Retinal pigment epithelial cell (primary cell): ENCODE measurements around the gene KMT2C.
"Not testable (repeated sequence)": the region's sequence is repeated elsewhere in the genome, so short reads cannot be mapped to it uniquely, and the experiment has no call there.

Experiments used
- DNase-seq: peaks from one replicate; pipeline ENCODE4 v3.0.0-alpha.2; 2010; ENCODE audit warnings: low read depth
- H3K4me3 ChIP-seq: 2 replicates; pipeline ENCODE4 v1.5.1; 2011; ENCODE audit warnings: mild to moderate bottlenecking, low read length, control low read depth, moderate library complexity
- TF ChIP-seq, protein P1 (sequence below): conservative IDR thresholded peaks from 2 replicates; pipeline ENCODE4 v1.5.1; 2011; ENCODE audit warnings: low read depth, low read length, control low read depth, inconsistent platforms

Gene KMT2C

DNA sequence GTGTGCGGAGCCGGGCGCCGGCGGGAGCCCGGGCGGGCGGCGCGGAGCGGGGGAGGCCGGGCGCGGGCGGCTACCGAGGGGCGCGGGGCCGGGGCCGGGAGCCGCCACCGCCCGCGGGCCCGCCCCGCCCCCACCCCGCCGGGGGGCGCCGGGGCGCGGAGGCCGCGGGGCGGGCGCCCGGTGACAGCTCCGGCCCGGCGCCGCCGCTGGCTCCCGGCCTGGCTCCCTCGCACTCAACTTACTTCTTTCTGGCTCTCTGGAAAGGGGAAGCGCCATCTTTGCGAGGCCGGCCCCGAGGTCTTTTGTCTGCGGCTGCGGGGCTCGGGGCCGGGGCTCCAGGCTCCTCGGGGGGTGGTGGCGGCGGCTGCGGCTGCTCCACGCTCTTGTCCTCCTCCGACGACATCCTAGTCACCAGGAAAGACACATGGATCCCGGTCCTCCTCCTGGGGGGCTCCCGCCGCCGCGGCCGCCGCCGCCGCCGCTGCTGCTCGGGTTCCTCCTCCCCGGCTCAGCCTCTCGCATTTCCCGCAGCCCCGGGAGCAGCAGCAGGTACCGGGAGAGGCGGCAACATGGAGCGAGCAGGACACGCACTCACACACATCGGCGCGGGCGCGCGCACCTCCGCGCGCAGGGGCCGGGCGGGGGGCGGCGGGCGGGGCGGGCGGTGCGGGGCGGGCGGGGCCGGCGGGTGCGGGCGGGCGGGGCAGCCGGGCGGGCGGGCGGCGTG lies at the start of gene KMT2C:
KMT2C (minus strand) TSS at position 620 of the 727 bp plus-strand sequence; CDS start at position 403, 217 bp downstream.
- DNase-seq, result no peak
- peak within 1 kb of the TSS; percentile 73 for H3K4me3 ChIP-seq

DNA sequence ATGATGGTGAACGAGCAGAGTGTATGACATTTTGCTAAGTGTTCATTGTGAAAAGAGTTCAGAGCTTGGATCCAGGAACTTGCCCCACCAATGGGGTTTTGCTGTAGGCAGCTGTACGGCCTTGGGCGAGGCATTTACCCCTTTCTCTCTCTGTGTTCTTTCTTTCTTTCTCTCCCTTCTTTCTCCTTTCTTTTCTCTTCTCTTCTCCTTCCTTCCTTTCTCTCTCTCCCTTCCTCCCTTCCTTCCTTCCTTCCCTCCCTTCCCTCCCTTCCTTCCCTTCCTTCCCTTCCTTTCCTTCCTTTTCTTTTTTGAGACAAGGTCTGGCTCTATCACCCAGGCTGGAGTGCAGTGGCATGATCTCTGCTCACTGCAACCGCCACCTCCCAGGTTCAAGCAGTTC lies 45.3 kb upstream of the KMT2C start:
- no peak overlapping the region for H3K4me3 ChIP-seq
- no peak for DNase-seq
- TF ChIP-seq, protein P1, sequence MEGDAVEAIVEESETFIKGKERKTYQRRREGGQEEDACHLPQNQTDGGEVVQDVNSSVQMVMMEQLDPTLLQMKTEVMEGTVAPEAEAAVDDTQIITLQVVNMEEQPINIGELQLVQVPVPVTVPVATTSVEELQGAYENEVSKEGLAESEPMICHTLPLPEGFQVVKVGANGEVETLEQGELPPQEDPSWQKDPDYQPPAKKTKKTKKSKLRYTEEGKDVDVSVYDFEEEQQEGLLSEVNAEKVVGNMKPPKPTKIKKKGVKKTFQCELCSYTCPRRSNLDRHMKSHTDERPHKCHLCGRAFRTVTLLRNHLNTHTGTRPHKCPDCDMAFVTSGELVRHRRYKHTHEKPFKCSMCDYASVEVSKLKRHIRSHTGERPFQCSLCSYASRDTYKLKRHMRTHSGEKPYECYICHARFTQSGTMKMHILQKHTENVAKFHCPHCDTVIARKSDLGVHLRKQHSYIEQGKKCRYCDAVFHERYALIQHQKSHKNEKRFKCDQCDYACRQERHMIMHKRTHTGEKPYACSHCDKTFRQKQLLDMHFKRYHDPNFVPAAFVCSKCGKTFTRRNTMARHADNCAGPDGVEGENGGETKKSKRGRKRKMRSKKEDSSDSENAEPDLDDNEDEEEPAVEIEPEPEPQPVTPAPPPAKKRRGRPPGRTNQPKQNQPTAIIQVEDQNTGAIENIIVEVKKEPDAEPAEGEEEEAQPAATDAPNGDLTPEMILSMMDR, result no peak

More for the DNA sequence above, at the start of gene KMT2C:
- TF ChIP-seq, protein P1, result no peak

- H3K4me3 ChIP-seq, result no peak overlapping the region
- TF ChIP-seq, protein P1, result no peak
- DNase-seq, result no peak
These were observed 44.9 kb upstream of the KMT2C start for GRCh38 chr7:152480664-152481063.

GRCh38 chr7:152479595-152479994 lies 43.8 kb upstream of the KMT2C start:
- TF ChIP-seq, protein P1, result no peak
- H3K4me3 ChIP-seq, result no peak overlapping the region
- DNase-seq, result no peak

GRCh38 chr7:152478140-152478539 lies 42.3 kb upstream of the KMT2C start:
- no peak overlapping the region for H3K4me3 ChIP-seq
- TF ChIP-seq, protein P1, result no peak
- no peak for DNase-seq

DNA sequence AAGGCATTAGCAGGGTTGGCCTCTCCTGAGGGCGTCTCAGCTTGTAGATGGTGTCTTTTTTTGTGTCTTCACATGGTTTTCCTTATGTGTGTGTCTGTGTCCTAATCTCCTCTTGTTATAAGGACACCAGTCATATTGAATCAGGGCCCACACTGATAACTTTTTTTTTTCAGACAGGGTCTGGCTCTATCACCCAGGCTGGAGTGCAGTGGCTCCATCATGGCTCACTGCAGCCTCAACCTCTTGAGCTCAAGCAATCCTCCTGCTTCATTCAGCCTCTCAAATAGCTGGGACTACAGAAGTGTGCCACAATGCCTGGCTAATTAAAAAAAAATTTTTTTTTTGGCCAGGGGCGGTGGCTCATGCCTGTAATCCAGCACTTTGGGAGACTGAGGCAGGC lies 41.3 kb upstream of the KMT2C start:
- no peak for DNase-seq
- TF ChIP-seq, protein P1, result no peak
- no peak overlapping the region for H3K4me3 ChIP-seq

GRCh38 chr7:152476551-152476950 lies 40.7 kb upstream of the KMT2C start:
- no peak for DNase-seq
- TF ChIP-seq, protein P1, result no peak
- no peak overlapping the region for H3K4me3 ChIP-seq

DNA sequence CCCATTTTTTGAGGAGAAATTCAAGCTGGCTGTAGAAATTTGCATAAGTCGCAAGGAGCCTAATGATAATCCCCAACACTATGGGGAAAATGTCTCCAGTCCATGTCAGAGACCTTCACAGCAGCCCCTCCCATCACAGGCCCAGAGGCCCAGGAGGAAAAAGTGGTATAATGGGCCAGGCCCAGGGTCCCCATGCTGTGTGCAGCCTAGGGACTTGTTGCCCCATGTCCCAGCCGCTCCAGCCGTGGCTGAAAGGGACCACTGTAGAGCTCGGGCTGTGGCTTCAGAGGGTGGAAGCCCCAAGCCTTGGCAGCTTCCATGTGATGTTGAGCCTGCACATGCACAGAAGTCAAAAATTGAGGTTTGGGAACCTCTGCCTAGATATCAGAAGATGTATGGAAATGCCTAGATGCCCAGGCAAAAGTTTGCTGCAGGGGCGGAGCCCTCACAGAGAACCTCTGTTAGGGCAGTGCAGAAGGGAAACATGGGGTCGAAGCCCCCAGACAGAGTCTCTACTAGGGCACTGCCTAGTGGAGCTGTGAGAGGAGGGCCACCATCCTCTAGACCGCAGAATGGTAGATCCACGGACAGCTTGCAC lies 35.3 kb upstream of the KMT2C start:
- not testable (repeated sequence) for DNase-seq, H3K4me3 ChIP-seq

- not testable (repeated sequence) for H3K4me3 ChIP-seq, DNase-seq
These were observed 34.6 kb upstream of the KMT2C start for GRCh38 chr7:152470251-152471022.

GRCh38 chr7:152469576-152469975 lies 33.8 kb upstream of the KMT2C start:
- not testable (repeated sequence) for DNase-seq, H3K4me3 ChIP-seq
